Measurements from ENCODE around the gene DENND2A.

Gene DENND2A

DNA sequence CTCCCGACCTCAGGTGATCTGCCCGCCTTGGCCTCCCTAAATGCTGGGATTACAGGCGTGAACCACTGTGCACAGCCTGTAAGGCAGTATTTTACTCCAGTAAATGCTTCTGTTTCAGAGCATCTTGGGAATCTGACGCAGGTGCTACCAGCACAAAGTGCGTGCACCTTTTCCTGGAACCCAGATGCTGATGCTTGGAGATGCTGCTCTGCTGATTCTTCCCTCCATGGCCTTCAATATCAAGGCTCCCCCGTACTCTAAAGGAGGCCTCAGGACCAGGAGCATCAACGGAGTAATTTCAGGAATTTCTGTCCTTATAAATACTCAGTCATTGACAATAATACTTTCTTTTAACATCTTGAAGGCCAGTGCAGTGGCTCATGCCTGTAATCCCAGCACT, 23.5 kb downstream of the DENND2A start:
- DNase-seq, result no peak

GRCh38 chr7:140616328-140616727, 24.3 kb downstream of the DENND2A start:
- no peak for DNase-seq

DNA sequence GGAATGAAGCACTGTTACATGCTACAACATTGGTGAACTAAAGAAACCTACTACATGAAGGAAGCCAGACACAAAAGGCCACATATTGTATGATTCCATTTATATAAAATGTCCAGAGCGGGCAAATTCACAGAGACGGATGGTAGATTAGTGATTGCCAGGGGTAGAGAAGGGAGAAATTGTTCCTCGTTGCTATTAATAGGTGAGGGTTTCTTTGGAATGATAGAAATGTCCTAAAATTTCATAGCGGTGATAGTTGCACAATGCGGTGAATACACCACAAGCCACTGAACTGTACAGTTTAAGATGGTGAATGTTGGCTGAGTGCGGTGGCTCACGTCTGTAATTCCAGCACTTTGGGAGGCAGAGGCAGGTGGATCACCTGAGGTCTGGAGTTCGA, 29.0 kb downstream of the DENND2A start:
- DNase-seq, result no peak

- DNase-seq, result no peak
These were observed 30.1 kb downstream of the DENND2A start for GRCh38 chr7:140610204-140611165.

- DNase-seq, result no peak
These were observed 31.0 kb downstream of the DENND2A start for GRCh38 chr7:140609646-140610045.

DNA sequence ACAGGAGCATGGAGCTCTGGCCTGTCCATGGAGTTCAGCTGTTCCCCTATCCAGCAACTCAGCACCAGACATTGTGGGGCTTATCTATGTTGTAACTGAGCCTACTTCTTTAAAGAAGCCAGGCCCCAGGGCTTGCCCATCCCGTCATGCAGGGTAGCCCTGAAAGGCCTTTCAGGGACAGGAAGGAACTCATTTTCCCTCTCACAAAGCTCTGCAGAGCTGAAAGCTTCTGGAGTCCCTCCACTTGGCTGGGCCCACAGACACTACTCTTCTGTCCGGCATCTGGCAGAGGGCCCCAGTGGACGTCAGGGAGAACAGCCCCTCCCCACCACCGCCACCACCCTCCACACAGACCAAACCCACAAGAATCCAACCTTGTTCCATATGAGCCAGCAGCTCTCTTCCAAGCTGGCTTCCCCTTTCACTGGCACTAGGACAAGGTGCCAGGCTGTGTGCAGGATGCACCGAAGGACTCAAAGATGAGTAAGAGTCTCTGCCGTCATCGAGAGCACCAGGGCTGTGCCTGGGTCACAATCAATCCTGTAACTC, 33.1 kb downstream of the DENND2A start:
- DNase-seq, result no peak

DNA sequence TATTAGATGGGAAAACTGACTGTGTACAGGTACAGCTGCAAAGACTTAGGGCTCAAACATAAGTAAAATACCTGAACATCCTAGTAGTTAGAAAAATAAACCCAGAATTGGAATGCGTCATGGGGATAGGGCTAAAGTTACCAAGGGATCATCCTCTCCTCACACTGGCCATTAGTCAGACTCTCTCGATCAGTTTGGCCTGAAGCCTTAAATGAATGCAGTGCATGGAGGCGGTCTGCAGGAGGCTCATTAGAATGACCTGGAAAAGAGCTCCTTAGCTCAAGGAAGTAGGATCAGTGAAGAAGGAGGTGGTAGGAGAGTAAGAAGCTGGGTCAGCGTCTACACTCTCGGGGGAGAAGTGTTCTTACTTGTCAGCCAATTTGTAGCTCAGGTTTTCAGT, 35.3 kb downstream of the DENND2A start:
- DNase-seq, result no peak

DNA sequence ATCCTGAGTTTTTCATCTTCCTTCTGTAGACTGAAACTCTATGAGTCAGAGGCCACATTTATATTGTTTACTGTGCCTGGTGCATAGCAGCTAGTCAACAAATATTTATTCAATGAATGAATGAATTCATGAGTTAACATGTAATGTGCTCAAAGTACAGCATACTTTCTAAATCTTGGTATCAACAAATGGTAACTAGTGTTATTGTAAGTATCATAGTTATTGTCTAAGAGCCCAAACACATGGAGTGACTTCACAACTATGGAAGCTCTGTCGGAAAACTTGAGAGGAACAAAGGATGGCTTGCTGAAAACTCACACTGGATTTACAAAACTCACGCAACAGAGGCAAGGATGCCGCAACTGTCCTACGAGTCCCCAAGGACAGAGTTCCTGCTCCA, 35.9 kb downstream of the DENND2A start:
- DNase-seq, result no peak

DNA sequence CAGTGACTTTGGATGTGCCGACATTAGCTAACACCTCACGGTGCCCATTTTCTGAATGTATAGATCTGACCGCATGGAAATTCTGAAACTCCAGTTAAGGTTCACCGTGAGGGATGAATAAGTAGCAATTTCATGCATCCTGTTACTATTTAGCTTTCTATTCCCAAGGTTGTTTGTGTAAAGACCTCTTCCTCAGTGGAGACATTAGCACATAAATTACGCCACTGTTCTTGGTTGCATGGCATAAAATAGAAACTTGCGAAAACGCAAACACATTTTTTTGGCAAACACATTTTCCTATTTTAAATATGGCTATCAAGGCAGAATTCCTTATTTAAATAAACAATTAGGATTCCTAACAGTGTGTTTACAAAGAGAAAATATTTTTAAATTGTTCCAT, 36.5 kb downstream of the DENND2A start:
- no peak for DNase-seq

GRCh38 chr7:140601566-140602174, 38.9 kb downstream of the DENND2A start:
- DNase-seq, result no peak

- no peak for DNase-seq
These were observed 40.3 kb downstream of the DENND2A start for GRCh38 chr7:140600341-140600740.

DNA sequence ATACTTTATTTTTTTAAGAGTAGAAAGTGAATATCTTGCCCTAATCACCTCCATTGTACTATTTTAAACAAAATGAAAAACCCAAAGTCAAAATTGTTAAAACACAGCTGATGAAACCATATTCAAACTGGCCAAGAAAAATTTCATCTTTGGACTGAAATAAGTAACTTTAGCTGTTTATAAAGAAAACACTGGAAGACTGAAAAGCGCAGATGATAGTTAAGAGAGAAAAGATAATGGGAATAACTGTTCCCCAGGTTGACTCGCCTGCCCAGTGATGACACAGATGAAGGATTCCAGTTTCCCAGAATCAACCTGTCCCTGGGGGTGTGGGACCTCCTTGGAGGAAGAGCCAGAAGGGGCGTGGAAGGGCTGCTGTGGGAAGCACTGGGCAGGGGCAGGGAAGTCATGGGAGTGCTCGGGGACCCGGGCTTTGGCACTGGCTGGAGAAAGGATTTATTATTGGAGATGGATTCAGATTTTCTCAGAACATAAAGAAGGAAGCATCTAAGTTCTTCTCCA, 43.1 kb downstream of the DENND2A start:
- DNase-seq, result no peak

- no peak for DNase-seq
These were observed 43.8 kb downstream of the DENND2A start for GRCh38 chr7:140596519-140597427.

- no peak for DNase-seq
These were observed 45.0 kb downstream of the DENND2A start for GRCh38 chr7:140595468-140596092.

- no peak for DNase-seq
These were observed 46.4 kb downstream of the DENND2A start for GRCh38 chr7:140594131-140594691.

- DNase-seq, result no peak
These were observed 47.0 kb downstream of the DENND2A start for GRCh38 chr7:140593672-140593982.

DNA sequence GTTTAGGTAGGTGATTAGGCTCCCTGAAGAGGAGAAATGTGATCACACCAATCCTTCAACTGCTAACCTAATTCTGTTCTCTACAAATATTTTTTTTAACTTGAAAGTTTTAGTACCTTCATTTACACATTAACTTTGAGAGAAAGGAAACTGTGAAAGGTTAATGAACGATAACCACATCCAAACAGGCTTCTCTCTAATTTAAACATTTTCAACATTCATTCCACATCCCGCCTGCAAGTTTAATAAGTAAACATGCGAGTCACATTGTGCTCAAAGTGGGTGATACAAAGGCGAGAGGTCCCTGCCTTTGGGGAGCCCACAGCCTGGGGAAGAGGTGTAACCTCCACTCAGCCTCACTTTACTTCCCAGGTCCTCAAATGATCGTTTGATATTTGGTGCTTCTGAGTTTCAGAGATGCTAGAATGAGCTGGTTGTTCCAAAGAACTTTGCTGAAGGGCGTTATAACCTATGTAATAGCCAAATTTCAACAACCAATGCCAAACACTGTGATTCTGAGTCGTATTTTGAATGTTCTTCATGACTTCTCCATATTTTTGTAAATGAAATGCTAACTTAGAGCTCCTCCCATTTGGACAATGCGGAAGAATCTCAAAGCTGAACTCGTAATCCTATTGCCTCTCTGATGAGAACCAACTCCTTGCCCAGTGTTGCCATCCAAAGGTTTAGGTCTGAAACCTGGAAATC, 47.5 kb downstream of the DENND2A start:
- no peak for DNase-seq

DNA sequence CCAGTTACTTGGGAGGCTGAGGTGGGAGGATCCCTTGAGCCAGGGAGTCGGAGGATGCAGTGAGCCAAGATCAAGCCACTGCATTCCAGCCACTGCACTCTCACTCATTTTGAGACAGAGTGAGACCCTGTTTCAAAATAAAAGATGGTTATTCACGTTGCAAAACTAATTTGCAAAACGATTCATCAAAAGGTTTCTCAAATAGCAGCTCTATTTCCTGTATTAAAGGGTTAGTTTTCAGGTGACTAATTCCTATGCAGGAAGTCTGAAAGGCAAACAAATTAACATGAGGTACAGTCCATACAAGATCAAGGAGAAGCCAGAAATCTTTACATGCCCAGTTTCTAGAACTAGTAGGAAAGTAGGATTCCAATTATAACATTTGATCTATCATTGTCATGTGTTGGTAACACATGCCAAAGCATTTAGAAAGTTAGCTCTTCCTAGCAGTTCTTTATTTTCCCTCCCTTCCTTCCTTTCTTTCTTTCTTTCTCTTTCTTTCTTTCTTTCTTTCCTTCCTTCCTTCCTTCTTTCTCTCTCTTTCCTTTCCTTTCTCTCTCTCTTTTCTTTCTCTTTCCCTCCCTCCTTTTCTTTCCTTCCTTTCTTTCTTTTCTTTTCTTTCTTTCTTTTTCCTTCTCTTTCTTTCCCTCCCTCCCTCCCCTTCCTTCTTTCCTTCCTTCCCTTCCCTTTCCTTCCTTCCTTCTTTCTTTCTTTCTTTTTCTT, 49.3 kb downstream of the DENND2A start:
- DNase-seq, result no peak

DNA sequence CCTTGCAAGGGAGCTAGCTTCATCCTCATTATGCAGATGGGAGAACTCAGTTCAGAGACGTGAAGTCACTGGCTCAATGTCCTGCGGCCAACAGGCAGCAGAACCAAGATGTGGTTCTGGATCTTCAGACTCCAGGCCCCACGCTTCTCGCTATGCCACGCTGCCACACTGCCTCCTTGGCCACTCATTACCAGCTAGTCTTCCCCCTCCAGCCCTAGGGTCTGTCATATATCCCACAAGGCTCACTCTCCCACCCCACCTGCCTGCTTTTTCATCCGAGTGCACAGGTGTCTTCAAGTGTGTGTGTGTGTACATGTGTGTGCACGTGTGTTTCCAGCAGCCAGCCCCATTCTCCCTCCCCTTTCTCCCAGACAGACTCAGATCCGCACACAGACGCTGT, 53.4 kb downstream of the DENND2A start:
- DNase-seq, result no peak

DNA sequence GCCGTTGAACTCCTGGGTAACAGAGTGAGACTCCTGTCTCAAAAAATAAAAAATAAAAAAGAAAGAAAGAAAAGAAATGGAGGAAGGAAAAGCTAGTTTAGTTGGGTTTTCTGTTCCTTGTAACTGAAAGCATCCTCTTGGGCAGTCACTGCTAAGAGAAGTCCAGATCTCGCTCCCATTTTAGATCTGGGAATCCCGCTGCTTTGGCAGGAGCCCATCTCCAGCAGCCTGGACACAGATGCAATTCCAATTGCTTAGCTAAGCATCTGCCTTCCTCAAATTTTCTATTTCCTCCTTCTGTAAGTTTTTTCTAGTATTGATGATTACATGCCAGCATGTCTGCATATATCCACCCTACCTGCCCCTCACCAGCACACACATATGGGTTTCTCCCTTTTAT, 54.1 kb downstream of the DENND2A start:
- DNase-seq, result no peak

DNA sequence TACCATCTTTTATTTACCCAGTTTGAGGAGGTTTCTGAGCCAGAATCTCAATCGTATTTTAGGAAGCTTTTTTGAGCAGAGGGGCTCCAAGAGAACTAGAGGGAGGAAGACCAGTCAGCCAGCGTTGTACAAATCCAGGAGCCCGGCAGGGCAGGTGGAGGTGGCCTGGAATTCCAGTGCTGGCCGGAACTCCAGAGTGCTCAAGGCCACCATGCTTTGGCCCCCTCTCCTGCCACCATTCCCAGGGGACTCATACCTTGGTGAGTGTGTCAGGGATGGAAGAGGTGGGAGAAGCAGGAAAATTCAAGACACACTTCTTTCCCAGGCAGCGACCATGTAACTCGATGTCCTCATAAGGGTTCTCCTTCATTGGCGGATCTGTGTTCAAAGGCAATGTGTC, 55.3 kb downstream of the DENND2A start:
- DNase-seq, result no peak

Measured in OCI-M1 (cell line).